ENCODE results near the gene SSX3. TPM values are rescaled to one million over a fixed set of nuclear protein-coding genes. Genes with fewer than 3 reads are reported as not detected.
A peak's percentile ranks its signal among the peaks of the same experiment; 100 is the strongest.
"Not testable (repeated sequence)": the region's sequence is repeated elsewhere in the genome, so short reads cannot be mapped to it uniquely, and the experiment has no call there.

SSX3 gene, protein sequence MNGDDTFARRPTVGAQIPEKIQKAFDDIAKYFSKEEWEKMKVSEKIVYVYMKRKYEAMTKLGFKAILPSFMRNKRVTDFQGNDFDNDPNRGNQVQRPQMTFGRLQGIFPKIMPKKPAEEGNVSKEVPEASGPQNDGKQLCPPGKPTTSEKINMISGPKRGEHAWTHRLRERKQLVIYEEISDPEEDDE
- not detected for polyA plus RNA-seq (2013, experiment 1 of 2)
- not detected for polyA plus RNA-seq (2013, experiment 2 of 2)

DNA sequence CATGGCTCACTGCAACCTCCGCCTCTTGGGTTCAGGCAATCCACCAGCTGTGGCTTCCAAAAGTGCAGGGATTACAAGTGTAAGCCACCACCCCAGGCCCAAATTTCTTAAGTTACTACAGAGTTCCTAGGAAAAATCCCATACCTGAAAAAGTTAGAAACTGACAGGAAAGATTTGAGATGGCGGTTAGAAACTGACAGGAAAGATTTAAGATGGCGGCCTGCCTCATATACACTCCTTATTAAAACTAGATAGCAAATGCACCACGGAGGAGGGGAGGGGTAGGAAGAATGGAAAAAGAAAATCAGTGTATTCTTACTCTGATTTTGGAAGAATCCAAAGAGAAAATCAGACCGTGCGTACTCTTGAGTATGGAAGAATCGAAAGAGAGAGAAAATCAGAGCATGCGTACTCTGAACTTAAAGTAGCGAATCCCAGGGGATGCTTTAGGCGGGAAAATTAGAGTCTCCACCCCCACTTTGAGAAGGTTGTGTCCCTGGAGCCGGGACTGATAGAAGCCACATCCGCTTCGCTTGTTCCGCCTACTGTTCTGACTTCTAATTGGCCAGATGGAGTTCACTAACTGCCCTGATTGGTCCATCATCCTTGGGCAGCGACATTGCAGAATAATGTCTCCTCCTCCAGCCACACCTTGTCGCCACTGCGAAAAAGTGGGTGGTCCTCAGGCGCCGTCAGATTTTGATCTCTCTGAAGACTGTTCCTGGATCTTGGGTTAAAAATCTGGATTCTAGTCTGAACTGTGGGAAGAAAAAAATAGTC, at the start of gene SSX3:
SSX3 (minus strand) TSS at position 389 of the 780 bp plus-strand sequence. CDS start 1,454 bp downstream, outside the sequence.
- not testable (repeated sequence) for H3K4me1 ChIP-seq (ENCODE audit: control insufficient read depth, low read depth, low read length); H3K18ac ChIP-seq (ENCODE audit: low read length); H3K79me1 ChIP-seq (ENCODE audit: low read length); H2BK120ac ChIP-seq (ENCODE audit: low read depth, low read length); H3K23ac ChIP-seq (ENCODE audit: low read length); H3K27me3 ChIP-seq (ENCODE audit: insufficient read depth, low read length, poor library complexity); H3K36me3 ChIP-seq (ENCODE audit: control insufficient read depth, insufficient read depth, low read length); H3K4me3 ChIP-seq (ENCODE audit: low read length); H3K56ac ChIP-seq (ENCODE audit: low read length); H3K27ac ChIP-seq (ENCODE audit: low read depth, low read length); DNase-seq; H4K5ac ChIP-seq (ENCODE audit: low read length); H2BK5ac ChIP-seq (ENCODE audit: low read length); H3K4me2 ChIP-seq (ENCODE audit: low read length); H2AK5ac ChIP-seq (ENCODE audit: low read length); H3K4ac ChIP-seq (ENCODE audit: low read depth, low read length); H3K9ac ChIP-seq (ENCODE audit: low read length); H3K79me2 ChIP-seq (ENCODE audit: control insufficient read depth, insufficient read depth, low read length); H2BK15ac ChIP-seq (replicated peaks; ENCODE audit: low read depth); H4K8ac ChIP-seq (ENCODE audit: low read depth, low read length)
- no CpG with 5 or more reads among the region's 19 CpGs for WGBS (ENCODE audit: extremely low coverage, insufficient coverage, low lambda C conversion rate)

DNA sequence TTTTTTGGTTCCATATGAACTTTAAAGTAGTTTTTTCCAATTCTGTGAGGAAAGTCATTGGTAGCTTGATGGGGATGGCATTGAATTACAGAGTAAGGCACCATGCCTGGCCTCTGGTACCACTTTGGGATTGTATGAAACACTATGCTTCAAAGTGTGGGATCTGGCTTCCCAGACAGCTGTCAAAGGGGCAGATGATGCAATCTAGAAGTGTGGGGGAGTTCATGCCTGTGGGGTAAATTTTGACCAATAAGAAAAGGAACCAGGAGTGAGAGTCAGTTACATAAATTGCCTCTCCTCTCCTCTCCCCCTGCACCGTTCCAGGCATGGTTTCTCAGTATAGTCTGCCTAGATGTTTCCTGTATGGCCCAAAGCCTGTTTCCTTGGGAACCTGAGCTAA, 41.3 kb upstream of the SSX3 start:
- not testable (repeated sequence) for H2BK15ac ChIP-seq (replicated peaks; ENCODE audit: low read depth); H3K4me2 ChIP-seq (ENCODE audit: low read length); H3K18ac ChIP-seq (ENCODE audit: low read length); H3K27ac ChIP-seq (ENCODE audit: low read depth, low read length); H3K36me3 ChIP-seq (ENCODE audit: control insufficient read depth, insufficient read depth, low read length); H3K4me3 ChIP-seq (ENCODE audit: low read length); H3K4me1 ChIP-seq (ENCODE audit: control insufficient read depth, low read depth, low read length); H3K56ac ChIP-seq (ENCODE audit: low read length); H2BK5ac ChIP-seq (ENCODE audit: low read length); H3K4ac ChIP-seq (ENCODE audit: low read depth, low read length); H3K27me3 ChIP-seq (ENCODE audit: insufficient read depth, low read length, poor library complexity); H3K23ac ChIP-seq (ENCODE audit: low read length); H3K79me1 ChIP-seq (ENCODE audit: low read length); H3K79me2 ChIP-seq (ENCODE audit: control insufficient read depth, insufficient read depth, low read length); H2AK5ac ChIP-seq (ENCODE audit: low read length); H4K5ac ChIP-seq (ENCODE audit: low read length); H2BK120ac ChIP-seq (ENCODE audit: low read depth, low read length); H4K8ac ChIP-seq (ENCODE audit: low read depth, low read length); H3K9ac ChIP-seq (ENCODE audit: low read length)
- DNase-seq, result peak; percentile 1
- WGBS (ENCODE audit: extremely low coverage, insufficient coverage, low lambda C conversion rate), result no CpG with 5 or more reads among the region's 1 CpG

DNA sequence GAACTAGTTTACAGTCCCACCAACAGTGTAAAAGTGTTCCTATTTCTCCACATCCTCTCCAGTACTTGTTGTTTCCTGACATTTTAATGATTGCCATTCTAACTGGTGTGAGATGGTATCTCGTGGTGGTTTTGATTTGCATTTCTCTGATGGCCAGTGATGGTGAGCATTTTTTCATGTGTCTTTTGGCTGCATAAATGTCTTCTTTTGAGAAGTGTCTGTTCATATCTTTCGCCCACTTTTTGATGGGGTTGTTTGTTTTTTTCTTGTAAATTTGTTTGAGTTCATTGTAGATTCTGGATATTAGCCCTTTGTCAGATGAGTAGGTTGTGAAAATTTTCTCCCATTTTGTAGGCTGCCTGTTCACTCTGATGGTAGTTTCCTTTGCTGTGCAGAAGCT, 40.4 kb upstream of the SSX3 start:
- H4K8ac ChIP-seq (ENCODE audit: low read depth, low read length); H2AK5ac ChIP-seq (ENCODE audit: low read length); H3K27me3 ChIP-seq (ENCODE audit: insufficient read depth, low read length, poor library complexity); H2BK5ac ChIP-seq (ENCODE audit: low read length); H3K56ac ChIP-seq (ENCODE audit: low read length); H3K36me3 ChIP-seq (ENCODE audit: control insufficient read depth, insufficient read depth, low read length); H3K79me1 ChIP-seq (ENCODE audit: low read length); H3K18ac ChIP-seq (ENCODE audit: low read length); DNase-seq; H4K5ac ChIP-seq (ENCODE audit: low read length); H3K4me2 ChIP-seq (ENCODE audit: low read length); H3K4me1 ChIP-seq (ENCODE audit: control insufficient read depth, low read depth, low read length); H3K27ac ChIP-seq (ENCODE audit: low read depth, low read length); H3K79me2 ChIP-seq (ENCODE audit: control insufficient read depth, insufficient read depth, low read length); H2BK15ac ChIP-seq (replicated peaks; ENCODE audit: low read depth); H3K9ac ChIP-seq (ENCODE audit: low read length); H2BK120ac ChIP-seq (ENCODE audit: low read depth, low read length); H3K4me3 ChIP-seq (ENCODE audit: low read length); H3K4ac ChIP-seq (ENCODE audit: low read depth, low read length); H3K23ac ChIP-seq (ENCODE audit: low read length): not testable (repeated sequence)
- WGBS (ENCODE audit: extremely low coverage, insufficient coverage, low lambda C conversion rate), result no CpG with 5 or more reads among the region's 2 CpGs

DNA sequence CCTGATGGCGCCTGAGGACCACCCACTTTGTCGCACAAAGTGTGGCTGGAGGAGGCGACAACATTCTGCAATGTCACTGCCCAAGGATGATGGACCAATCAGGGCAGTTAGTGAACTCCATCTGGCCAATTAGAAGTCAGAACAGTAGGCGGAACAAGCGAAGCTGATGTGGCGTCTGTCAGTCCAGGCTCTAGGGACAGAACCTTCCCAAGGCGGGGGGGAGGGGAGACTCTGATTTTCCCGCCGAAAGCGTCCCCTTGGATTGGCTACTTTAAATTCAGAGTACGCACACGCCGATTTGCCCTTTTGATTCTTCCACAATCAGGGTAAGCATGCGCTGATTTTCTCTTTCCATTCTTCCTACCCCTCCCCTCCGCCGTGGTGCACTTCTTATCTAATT, 26.7 kb upstream of the SSX3 start, which contains the start of gene SSX4:
SSX4 (plus strand) TSS at position 301 of the 400 bp plus-strand sequence. CDS start 515 bp downstream, outside the sequence.
- not testable (repeated sequence) for H4K8ac ChIP-seq (ENCODE audit: low read depth, low read length); H3K4me3 ChIP-seq (ENCODE audit: low read length); H3K36me3 ChIP-seq (ENCODE audit: control insufficient read depth, insufficient read depth, low read length); H3K4me2 ChIP-seq (ENCODE audit: low read length); H3K56ac ChIP-seq (ENCODE audit: low read length); H3K18ac ChIP-seq (ENCODE audit: low read length); H3K27ac ChIP-seq (ENCODE audit: low read depth, low read length); H2BK5ac ChIP-seq (ENCODE audit: low read length); H3K4me1 ChIP-seq (ENCODE audit: control insufficient read depth, low read depth, low read length); H2BK15ac ChIP-seq (replicated peaks; ENCODE audit: low read depth); H2AK5ac ChIP-seq (ENCODE audit: low read length); H3K27me3 ChIP-seq (ENCODE audit: insufficient read depth, low read length, poor library complexity); H2BK120ac ChIP-seq (ENCODE audit: low read depth, low read length); H3K4ac ChIP-seq (ENCODE audit: low read depth, low read length); DNase-seq; H3K23ac ChIP-seq (ENCODE audit: low read length); H3K79me2 ChIP-seq (ENCODE audit: control insufficient read depth, insufficient read depth, low read length); H3K9ac ChIP-seq (ENCODE audit: low read length); H3K79me1 ChIP-seq (ENCODE audit: low read length); H4K5ac ChIP-seq (ENCODE audit: low read length)
- no CpG with 5 or more reads among the region's 16 CpGs for WGBS (ENCODE audit: extremely low coverage, insufficient coverage, low lambda C conversion rate)

DNA sequence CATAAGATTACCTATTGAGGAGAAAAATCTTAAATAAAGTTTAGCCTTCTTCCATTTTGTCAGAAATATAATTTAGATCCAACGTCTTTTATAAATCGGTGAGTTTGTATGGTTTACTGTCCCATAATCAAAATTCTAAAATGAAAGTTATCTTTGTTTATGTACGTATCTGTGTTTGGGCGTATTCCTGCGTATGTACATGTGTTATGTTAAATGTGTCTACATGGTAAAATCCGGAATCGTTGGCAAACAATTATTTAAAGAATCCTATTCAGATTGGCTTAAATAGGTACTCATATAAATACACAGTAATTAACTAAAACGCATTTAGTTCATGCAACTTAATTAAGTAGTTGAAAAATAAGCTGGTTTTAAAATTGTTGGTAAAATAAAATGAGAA, 13.9 kb upstream of the SSX3 start:
- H3K27ac ChIP-seq (ENCODE audit: low read depth, low read length); H3K79me2 ChIP-seq (ENCODE audit: control insufficient read depth, insufficient read depth, low read length); H2BK15ac ChIP-seq (replicated peaks; ENCODE audit: low read depth); H3K9ac ChIP-seq (ENCODE audit: low read length); H2BK120ac ChIP-seq (ENCODE audit: low read depth, low read length); H2AK5ac ChIP-seq (ENCODE audit: low read length); H3K18ac ChIP-seq (ENCODE audit: low read length); H3K56ac ChIP-seq (ENCODE audit: low read length); H3K4ac ChIP-seq (ENCODE audit: low read depth, low read length); H3K27me3 ChIP-seq (ENCODE audit: insufficient read depth, low read length, poor library complexity); H2BK5ac ChIP-seq (ENCODE audit: low read length); DNase-seq; H3K4me3 ChIP-seq (ENCODE audit: low read length); H3K36me3 ChIP-seq (ENCODE audit: control insufficient read depth, insufficient read depth, low read length); H3K4me2 ChIP-seq (ENCODE audit: low read length); H3K79me1 ChIP-seq (ENCODE audit: low read length); H3K4me1 ChIP-seq (ENCODE audit: control insufficient read depth, low read depth, low read length); H3K23ac ChIP-seq (ENCODE audit: low read length); H4K5ac ChIP-seq (ENCODE audit: low read length); H4K8ac ChIP-seq (ENCODE audit: low read depth, low read length): not testable (repeated sequence)
- no CpG with 5 or more reads among the region's 8 CpGs for WGBS (ENCODE audit: extremely low coverage, insufficient coverage, low lambda C conversion rate)
